NK-92 treated with Interleukin-12 subunit alpha and Interleukin-12 subunit beta, amount 100 ng/mL, for 24 hours (cell line): ENCODE results near the gene FRAT2.

Experiments used
- DNase-seq: peaks from one replicate; lab custom pipeline; 2025; lab: John Stamatoyannopoulos, UW

The FRAT2 gene, protein sequence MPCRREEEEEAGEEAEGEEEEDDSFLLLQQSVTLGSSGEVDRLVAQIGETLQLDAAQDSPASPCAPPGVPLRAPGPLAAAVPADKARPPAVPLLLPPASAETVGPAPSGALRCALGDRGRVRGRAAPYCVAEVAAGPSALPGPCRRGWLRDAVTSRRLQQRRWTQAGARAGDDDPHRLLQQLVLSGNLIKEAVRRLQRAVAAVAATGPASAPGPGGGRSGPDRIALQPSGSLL

GRCh38 chr10:97334370-97335175 is at the start of gene FRAT2:
Gene FRAT2 (minus strand): TSS chr10:97334729. CDS start chr10:97334572, 157 bp downstream.
- peak; percentile 83 for DNase-seq

DNA sequence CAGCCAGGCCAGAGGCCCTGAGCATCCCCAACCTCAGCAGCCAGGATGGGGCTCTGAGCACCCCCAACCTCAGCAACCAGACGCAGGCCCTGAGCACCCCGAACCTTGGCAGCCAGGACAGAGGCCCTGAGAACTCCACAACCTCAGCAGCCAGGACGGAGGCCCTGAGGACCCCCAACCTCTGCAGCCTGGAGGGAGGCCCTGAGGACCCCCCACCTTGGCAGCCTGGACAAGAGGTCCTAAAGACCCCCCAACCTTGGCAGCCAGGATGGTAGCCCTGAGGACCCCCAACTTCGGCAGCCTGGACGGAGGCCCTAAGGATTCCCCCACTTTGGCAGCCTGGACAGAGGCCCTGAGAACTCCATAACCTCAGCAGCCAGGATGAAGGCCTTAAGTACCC is 49.6 kb upstream of the FRAT2 start:
- DNase-seq = no peak

- DNase-seq = no peak
Observed at GRCh38 chr10:97383159-97383558, 48.6 kb upstream of the FRAT2 start.

- DNase-seq = no peak
Observed at GRCh38 chr10:97381626-97382025, 47.1 kb upstream of the FRAT2 start.

DNA sequence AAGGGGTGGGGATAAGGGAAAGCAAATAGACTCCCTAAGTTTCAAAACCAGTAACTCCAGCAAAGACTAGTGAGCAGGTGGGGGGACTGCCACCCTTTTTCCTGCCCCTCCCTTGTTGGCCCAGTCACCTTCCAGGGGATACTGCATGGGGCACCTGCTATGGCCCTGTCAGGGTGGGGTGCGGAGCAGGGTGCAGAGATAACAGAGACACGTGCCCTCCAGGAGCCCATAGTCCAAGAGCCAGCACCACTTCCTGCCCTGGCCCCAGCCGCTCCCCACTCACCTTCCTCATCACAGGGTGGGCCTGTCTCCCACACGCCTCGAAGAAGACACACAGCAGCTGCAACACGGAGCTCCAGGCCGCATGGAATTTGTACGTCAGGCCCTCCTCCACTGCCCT is 46.0 kb upstream of the FRAT2 start:
- no peak for DNase-seq

DNA sequence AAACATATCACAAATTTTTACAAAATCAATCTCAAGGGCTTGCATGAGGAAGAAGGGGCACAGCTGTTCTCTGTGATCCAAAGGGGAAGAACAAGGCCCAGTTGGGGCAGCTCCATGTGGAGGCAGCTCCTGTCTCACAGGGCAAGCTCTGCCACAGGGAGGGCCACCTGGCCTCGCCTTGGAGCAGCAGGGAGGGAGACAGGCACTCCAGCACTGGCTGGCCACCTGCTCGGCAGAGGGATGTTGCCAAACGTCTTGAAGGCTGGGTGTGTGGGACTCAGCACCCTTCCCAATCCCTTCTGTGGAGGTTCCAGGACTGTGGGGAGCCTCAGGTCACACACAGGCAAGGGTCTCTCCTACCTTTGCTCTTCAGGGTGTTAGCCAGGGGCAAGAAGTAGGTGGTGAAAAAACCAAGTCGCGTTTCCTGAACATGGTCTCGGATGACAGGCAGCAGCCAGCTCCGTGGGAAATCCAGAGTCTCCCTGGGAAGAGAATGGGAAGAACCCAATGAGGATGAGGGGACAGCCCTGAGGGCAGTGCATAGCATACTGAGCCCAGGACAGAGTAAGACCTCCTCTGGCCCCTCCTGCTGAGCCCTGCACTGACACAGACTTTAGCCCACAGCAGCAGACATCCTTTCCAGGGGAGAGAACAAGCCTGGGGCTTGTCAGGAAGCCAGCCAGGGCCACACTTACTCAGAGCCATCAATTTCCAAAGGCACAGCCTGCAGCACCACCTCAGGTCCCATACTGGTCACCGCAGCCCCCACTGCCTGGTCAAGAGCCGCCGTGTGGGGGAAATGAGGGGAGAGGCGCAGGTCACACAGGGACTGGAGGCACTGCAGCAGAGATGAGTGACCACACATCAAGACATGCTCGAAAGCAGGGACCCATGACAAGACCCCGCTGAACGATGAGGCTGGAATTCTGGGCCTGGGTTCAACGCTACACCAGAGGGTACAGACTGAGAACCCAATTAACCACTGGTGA is 44.7 kb upstream of the FRAT2 start:
- DNase-seq = no peak

GRCh38 chr10:97376413-97376812 is 41.9 kb upstream of the FRAT2 start:
- no peak for DNase-seq

DNA sequence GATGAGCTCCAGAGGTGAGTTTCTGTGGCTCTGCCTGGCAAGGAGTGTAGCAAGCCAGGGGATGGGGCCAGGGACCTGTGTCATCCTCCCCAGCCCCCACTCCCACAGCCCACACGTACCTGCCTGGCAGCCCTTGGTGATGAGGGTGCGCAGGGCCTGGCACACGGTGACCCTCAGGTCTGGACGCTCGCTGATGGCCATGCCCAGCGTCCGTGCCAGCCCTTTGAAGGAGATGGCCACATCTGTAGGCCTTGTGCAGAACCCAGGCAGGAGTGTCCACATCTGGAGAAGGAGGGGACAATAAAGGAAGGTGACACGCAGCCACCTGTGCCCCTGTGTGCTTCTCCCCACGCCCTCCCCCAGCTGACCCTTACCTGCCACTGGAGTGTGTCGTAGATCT is 38.9 kb upstream of the FRAT2 start:
- no peak for DNase-seq

- no peak for DNase-seq
Observed at GRCh38 chr10:97372233-97372875, 37.8 kb upstream of the FRAT2 start.

DNA sequence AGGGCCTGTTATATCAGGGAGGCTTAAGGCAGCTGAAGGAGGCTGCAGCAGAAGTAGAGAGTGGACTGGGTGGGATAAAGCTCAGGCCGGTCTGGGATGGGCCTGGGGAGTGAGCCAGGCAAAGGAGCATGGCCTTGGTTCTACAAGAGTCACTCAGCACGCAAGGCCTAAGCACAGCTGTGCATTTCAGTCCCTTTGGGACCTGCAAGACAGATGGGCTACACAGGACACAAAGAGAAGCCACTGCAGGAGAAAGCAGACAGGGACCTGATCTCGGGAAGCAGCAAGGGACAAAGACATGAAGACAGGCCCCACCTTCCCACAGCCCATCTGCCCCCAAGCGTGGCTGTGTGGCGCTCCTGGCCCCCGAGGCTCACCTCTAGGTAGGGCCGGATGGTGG is 37.2 kb upstream of the FRAT2 start:
- no peak for DNase-seq

GRCh38 chr10:97367126-97367649 is 32.7 kb upstream of the FRAT2 start:
- no peak for DNase-seq

DNA sequence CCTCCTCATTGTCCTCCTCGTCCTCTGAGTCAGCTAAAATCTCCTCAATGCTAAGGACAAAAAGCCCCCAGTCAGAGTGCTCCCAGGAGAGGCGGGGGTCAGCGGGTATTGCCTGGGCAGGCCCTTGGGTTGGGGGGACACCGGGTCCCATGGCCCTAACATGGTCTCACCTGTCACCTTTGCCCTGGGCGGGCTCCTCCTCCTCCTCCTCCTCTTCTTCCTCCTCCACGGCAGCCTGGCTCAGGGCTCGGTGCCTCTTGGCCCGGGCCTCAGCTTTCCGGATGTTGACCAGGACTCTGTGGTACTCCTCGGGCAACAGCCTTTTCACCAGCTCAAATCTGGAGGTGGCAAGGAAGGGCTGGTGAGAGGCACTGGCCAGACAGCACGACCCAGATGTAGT is 32.0 kb upstream of the FRAT2 start:
- DNase-seq = no peak

- DNase-seq = no peak
Observed at GRCh38 chr10:97365761-97366351, 31.3 kb upstream of the FRAT2 start.

DNA sequence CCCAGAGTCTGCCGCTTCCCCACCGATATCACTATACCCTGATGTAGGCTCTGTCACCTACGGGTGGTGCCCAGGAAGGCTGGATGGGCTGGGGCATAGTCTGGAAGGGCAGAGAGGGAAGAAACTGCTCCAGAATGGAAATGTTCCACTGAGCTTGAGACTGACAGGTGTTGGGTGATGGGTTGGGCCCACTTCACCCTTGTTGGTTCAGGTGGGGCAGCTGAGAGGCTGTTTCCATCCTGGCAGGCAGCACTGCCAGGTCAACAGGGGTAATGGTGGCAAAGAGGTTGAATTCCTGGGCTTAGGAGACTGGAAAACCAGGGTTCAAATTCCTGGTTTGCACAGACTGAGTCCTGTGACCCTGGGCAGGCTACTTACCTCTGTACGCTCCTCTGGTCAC is 28.5 kb upstream of the FRAT2 start:
- no peak for DNase-seq

DNA sequence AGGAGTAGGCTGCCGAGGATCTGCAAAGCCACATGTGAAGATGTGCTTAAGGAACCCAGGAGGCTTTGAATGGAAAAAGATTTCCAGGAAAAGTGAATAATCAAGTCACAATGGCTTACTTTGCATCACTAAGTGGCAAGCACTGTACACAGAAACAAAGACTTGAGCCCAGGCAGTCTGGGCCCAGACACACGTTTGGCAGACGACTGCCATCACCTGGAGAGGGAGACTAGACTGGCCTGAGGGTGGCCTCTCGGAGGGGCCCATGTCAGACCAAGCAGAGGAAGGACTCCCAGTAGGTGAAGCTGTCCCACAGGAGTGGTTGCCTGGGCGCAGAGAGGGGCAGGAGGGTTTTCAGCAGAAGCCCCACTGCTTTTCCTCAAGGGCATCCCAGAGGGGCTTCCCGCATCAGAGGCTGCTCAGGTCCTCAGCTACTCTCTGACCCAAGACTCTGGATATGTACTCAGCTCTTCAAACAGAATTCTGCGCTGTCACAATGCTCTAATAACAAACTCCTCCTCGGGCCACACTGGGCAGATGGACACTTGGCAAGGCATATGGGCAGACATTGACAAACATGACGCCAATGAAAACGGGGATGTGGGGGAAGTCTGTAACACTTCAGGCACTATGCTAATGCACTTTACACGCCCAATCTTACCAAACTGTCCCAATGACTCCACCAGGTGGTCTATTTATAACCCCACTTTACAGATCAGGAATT is 27.9 kb upstream of the FRAT2 start:
- DNase-seq = no peak

- DNase-seq = no peak
Observed at GRCh38 chr10:97361537-97361901, 27.0 kb upstream of the FRAT2 start.

- no peak for DNase-seq
Observed at GRCh38 chr10:97360705-97361536, 26.4 kb upstream of the FRAT2 start.

DNA sequence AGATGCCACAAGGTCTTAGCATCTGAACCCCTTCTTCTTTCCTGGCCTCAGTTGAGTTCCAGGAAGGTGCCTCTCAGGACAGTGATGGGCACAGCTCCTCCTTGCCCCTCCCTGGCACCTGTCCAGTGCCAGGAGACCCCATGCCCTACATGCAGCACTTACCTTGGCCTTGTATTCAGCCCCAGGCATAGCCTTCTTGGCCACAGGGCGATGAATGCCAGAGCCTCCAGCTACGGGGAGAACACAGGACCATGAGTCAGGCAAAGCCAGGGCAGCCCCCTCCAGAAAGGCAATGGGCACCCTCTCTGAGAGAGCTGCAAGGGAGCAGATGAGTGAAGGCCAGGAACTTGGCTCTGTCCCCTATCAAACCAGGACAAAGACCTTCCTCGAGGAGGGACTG is 24.3 kb upstream of the FRAT2 start:
- DNase-seq = no peak

DNA sequence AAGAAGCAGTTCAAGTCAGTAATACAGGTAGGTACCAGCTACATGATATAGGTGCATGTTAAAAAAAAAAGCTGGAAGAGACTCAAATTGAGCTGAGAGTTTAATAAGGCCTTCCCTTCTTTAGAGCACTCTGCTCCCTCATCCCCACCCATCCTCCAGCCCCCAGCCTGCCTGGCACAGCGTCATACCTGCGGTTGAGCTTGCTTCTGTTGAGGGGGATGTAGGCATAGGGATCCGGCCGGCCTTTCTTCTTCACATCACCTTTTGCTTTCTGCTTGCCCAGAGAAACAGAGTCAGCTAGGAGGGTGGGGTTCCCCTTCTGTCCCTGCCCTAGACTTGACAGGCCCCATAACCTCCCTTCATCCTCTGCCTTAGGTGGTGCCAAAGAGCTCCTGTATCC is 23.8 kb upstream of the FRAT2 start:
- DNase-seq = no peak

DNA sequence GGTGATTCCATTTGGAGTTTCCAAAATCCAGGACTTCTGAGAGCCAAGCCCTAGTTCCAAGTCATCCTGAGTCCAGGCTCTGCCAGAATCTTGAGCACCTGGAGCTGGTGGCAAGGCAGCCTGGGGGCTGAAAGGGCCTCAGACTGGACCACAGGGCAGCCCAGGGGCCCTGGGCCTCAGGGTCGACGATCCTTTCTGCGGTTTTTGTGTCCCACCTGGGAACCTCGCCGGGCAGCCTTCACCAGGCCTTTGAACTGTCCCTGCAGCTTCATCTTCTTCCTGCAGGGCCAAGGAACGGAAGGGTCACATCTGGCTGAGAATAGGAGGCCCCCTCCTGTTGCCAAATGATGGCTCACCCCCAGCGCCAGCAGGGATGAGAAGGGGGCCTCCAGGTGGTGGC is 22.4 kb upstream of the FRAT2 start:
- DNase-seq = no peak
